ENCODE data around the gene LUZP1.

DNA sequence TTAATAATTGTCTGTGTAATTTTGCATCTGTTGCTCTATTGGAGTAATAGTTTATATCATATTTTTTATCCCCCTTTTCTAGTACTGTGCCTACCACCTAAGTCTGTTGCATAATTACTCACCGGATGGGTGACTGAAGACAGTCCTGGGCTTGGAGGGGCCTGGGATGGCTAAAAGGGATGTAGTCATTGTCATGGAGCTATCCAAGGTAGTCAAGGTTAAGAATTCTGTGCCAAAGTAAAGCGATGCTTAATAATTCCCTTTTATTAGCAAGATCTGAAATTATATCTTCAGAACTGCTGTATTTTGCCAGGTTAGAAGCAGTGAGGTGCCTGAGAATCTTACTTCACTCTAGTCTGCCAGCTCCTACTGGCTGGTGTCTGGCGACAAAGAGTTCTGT, 87.8 kb downstream of the LUZP1 start:
- no peak for TF ChIP-seq CTCF (IDR thresholded peaks at IDR 0.05)
- no peak for TF ChIP-seq EP300 (IDR thresholded peaks at IDR 0.05)
- no peak for TF ChIP-seq POLR2A (IDR thresholded peaks at IDR 0.05)

Data from tibial nerve (tissue), 4 donors.